Natural killer cell treated with Interleukin-12 subunit alpha and Interleukin-12 subunit beta and Interleukin-15 and Interleukin-18, amount 100 ng/mL, for 72 hours (primary cell): ENCODE data around the gene FRMPD4. TPM values are rescaled to one million over a fixed set of nuclear protein-coding genes. Genes with fewer than 3 reads are reported as not detected.

ENCODE experiments used
- ATAC-seq, 2 donors: fragments of 150-1000 bp; cut with Tn5 transposase in 1 of 2; sonication (Bioruptor Pico), chemical (Tn5 transposase) in 1 of 2; 2 replicates each; pipeline ENCODE4 v1.10.0; 2021
- DNase-seq: peaks from one replicate; pipeline ENCODE4 v3.0.0; 2022; ENCODE audit warnings: low spot score
- H3K27ac Mint-ChIP-seq, 2 donors: 1 replicate in 1 of 2; 2 replicates in 1 of 2; pipeline ENCODE4 v1.8.0; 2022; ENCODE audit warnings: mixed read lengths in 2 of 2, mild to moderate bottlenecking in 1 of 2, moderate library complexity in 1 of 2
- H3K27me3 Mint-ChIP-seq, 2 donors: 1 replicate in 1 of 2; 2 replicates in 1 of 2; pipeline ENCODE4 v1.8.0; 2022; ENCODE audit warnings: mixed read lengths in 2 of 2
- H3K36me3 Mint-ChIP-seq: one replicate; pipeline ENCODE4 v1.8.0; 2022; ENCODE audit warnings: mixed read lengths
- H3K4me1 Mint-ChIP-seq, 2 donors: 1 replicate in 1 of 2; 2 replicates in 1 of 2; pipeline ENCODE4 v1.8.0; 2022; ENCODE audit warnings: low read depth in 2 of 2, mixed read lengths in 2 of 2, mild to moderate bottlenecking in 1 of 2
- H3K4me3 Mint-ChIP-seq: one replicate; pipeline ENCODE4 v1.8.0; 2022; ENCODE audit warnings: mixed read lengths
- H3K9me3 Mint-ChIP-seq: 2 replicates; pipeline ENCODE4 v1.8.0; 2022; ENCODE audit warnings: mixed read lengths
- total RNA-seq, 2 donors: library from RNA; stranded (reverse); gene quantifications; one replicate each; pipeline ENCODE4 v1.2.3, GENCODE V29; 2022

The FRMPD4 gene
- total RNA-seq, 2 donors from 2014 or later: not detected

- DNase-seq (no peak), ATAC-seq (no peak)
- no peak overlapping the region for H3K4me3 Mint-ChIP-seq
- H3K4me1 Mint-ChIP-seq: no peaks in the 10 kb centered on the region
- no peaks in the 10 kb centered on the region for H3K9me3 Mint-ChIP-seq
- H3K36me3 Mint-ChIP-seq: no peaks in the 10 kb centered on the region
- H3K27ac Mint-ChIP-seq: no peak overlapping the region
- H3K27me3 Mint-ChIP-seq: peaks cover 0 to 17% of the 10 kb centered on the region in 2 donors
Observed at GRCh38 chrX:12741416-12741815, 603.1 kb downstream of the FRMPD4 start.

GRCh38 chrX:12747433-12747832 lies 609.2 kb downstream of the FRMPD4 start:
- Mint-ChIP-seq H3K27me3 (peaks cover 0 to 17% of the 10 kb centered on the region in 2 donors), H3K4me1 (no peaks in the 10 kb centered on the region), H3K9me3 (peaks cover 2% of the 10 kb centered on the region), H3K27ac (no peak overlapping the region), H3K36me3 (no peaks in the 10 kb centered on the region), H3K4me3 (no peak overlapping the region)
- DNase-seq (no peak), ATAC-seq (no peak)

- peaks cover 0 to under 1% of the 10 kb centered on the region in 2 donors for H3K4me1 Mint-ChIP-seq
- no peak for DNase-seq
- no peak overlapping the region for H3K4me3 Mint-ChIP-seq
- peaks cover 2% of the 10 kb centered on the region for H3K9me3 Mint-ChIP-seq
- H3K36me3 Mint-ChIP-seq: no peaks in the 10 kb centered on the region
- ATAC-seq: no peak
- H3K27ac Mint-ChIP-seq: no peak overlapping the region
- H3K27me3 Mint-ChIP-seq: peaks cover 8% of the 10 kb centered on the region in 2 donors
Observed at GRCh38 chrX:12751887-12752286, 613.6 kb downstream of the FRMPD4 start.

- Mint-ChIP-seq H3K36me3 (no peaks in the 10 kb centered on the region), H3K4me1 (peaks cover 0 to 4% of the 10 kb centered on the region in 2 donors)
- no peak for DNase-seq
Observed at GRCh38 chrX:12753366-12753765, 615.1 kb downstream of the FRMPD4 start.

DNA sequence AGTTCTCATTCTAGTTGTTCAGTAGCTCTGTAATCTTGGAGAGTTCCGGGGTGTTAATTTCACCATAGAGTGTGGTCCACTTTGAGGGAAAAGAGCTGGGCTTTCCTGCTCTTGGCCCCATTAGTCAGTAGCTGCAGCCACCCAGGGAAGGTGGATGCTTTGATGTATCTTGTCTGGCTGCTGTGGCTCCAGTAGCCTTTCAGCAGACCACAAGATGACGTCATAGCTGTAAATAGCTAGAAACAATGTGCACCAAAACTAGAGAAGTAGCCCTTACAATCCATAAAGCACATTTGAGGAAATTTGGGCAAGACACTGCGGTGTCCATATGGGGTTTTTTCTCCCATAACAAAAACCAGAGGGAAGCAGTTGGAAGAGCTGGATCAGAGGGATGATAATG lies 620.0 kb downstream of the FRMPD4 start:
- H3K4me1 Mint-ChIP-seq: peaks cover 0 to 4% of the 10 kb centered on the region in 2 donors
- H3K4me3 Mint-ChIP-seq: no peak overlapping the region
- H3K9me3 Mint-ChIP-seq: no peaks in the 10 kb centered on the region
- DNase-seq (no peak), ATAC-seq (no peak)
- no peaks in the 10 kb centered on the region for H3K36me3 Mint-ChIP-seq
- peaks cover 19 to 31% of the 10 kb centered on the region in 2 donors for H3K27me3 Mint-ChIP-seq
- no peak overlapping the region for H3K27ac Mint-ChIP-seq

More at GRCh38 chrX:12753366-12753765, 615.1 kb downstream of the FRMPD4 start:
- ATAC-seq: no peak
- H3K9me3 Mint-ChIP-seq: peaks cover 2% of the 10 kb centered on the region
- no peak overlapping the region for H3K4me3 Mint-ChIP-seq
- no peak overlapping the region for H3K27ac Mint-ChIP-seq
- peaks cover 15 to 21% of the 10 kb centered on the region in 2 donors for H3K27me3 Mint-ChIP-seq

GRCh38 chrX:12767856-12768255 lies 629.6 kb downstream of the FRMPD4 start:
- DNase-seq: no peak
- H3K27me3 Mint-ChIP-seq: peaks cover 27 to 29% of the 10 kb centered on the region in 2 donors
- H3K4me3 Mint-ChIP-seq: no peak overlapping the region
- H3K9me3 Mint-ChIP-seq: no peaks in the 10 kb centered on the region
- H3K36me3 Mint-ChIP-seq: no peaks in the 10 kb centered on the region
- ATAC-seq: no peak
- no peak overlapping the region for H3K27ac Mint-ChIP-seq
- H3K4me1 Mint-ChIP-seq: peaks cover 0 to 4% of the 10 kb centered on the region in 2 donors

GRCh38 chrX:12768491-12768890 lies 630.2 kb downstream of the FRMPD4 start:
- Mint-ChIP-seq H3K9me3 (no peaks in the 10 kb centered on the region), H3K27me3 (peaks cover 27 to 33% of the 10 kb centered on the region in 2 donors), H3K27ac (no peak overlapping the region), H3K4me3 (no peak overlapping the region), H3K4me1 (peaks cover 0 to 4% of the 10 kb centered on the region in 2 donors), H3K36me3 (no peaks in the 10 kb centered on the region)
- ATAC-seq (no peak), DNase-seq (no peak)

GRCh38 chrX:12770440-12770839 lies 632.2 kb downstream of the FRMPD4 start:
- H3K9me3 Mint-ChIP-seq: no peaks in the 10 kb centered on the region

GRCh38 chrX:12771445-12772069 lies 633.3 kb downstream of the FRMPD4 start:
- DNase-seq (no peak), ATAC-seq (peak; percentile 92 to 94)
- Mint-ChIP-seq H3K4me1 (peaks cover 0 to 4% of the 10 kb centered on the region in 2 donors), H3K27ac (no peak overlapping the region), H3K4me3 (no peak overlapping the region), H3K9me3 (no peaks in the 10 kb centered on the region), H3K36me3 (no peaks in the 10 kb centered on the region), H3K27me3 (peaks cover 23 to 38% of the 10 kb centered on the region in 2 donors)

More at GRCh38 chrX:12770440-12770839, 632.2 kb downstream of the FRMPD4 start:
- DNase-seq: no peak
- no peak overlapping the region for H3K27ac Mint-ChIP-seq
- no peak for ATAC-seq
- peaks cover 27 to 38% of the 10 kb centered on the region in 2 donors for H3K27me3 Mint-ChIP-seq
- H3K4me1 Mint-ChIP-seq: peaks cover 0 to 4% of the 10 kb centered on the region in 2 donors
- no peak overlapping the region for H3K4me3 Mint-ChIP-seq
- no peaks in the 10 kb centered on the region for H3K36me3 Mint-ChIP-seq
